HCT116 (cell line): Measurements from ENCODE around the gene RFX8. TPM values are rescaled to one million over a fixed set of nuclear protein-coding genes. Genes with fewer than 3 reads are reported as not detected.

Source experiments
- ATAC-seq: fragments of 200-7000 bp; cut with Tn5 transposase; 2 replicates; pipeline ENCODE4 v1.9.1; 2020; ENCODE audit warnings: mild to moderate bottlenecking, moderate library complexity
- BruUV-seq: library from RNA; stranded (reverse); fragments of 400-500 nt; replicated peaks from 2 replicates; lab custom pipeline; 2021; lab: Mats Ljungman, UMichigan
- CTCF ChIA-PET: fragments of 300-600 bp; sonication (Branson Sonifier 250); formaldehyde crosslinking; loops from one replicate; lab custom pipeline; 2021; ENCODE audit warnings: antibody characterized with exemption; lab: Charles Lee
- POLR2A ChIA-PET: fragments of 300-600, 350-600 bp; sonication (Branson Sonifier 250); formaldehyde crosslinking; loops from one replicate; lab custom pipeline; 2021; ENCODE audit warnings: antibody characterized with exemption; lab: Charles Lee
- RAD21 ChIA-PET, 2 experiments: fragments of 300-600 bp; sonication (Branson Sonifier 250); formaldehyde crosslinking; loops; one replicate each; lab custom pipeline; 2023; ENCODE audit warnings: low total read pairs in 2 of 2; ENCODE audit not compliant: uncharacterized antibody in 2 of 2, unreplicated experiment in 2 of 2, low non-redundant PET in 1 of 2; lab: Charles Lee
- DNase-seq: peaks from one replicate; pipeline ENCODE4 v3.0.0-alpha.2; 2010; ENCODE audit warnings: low read depth, low spot score
- H2AFZ ChIP-seq: fragments of 200-600 bp; shearing (Covaris generic), sonication (generic); 2 replicates; pipeline ENCODE4 v1.6.1; 2017; ENCODE audit warnings: low read depth, mixed run types, mixed read lengths, antibody characterized with exemption, low read length; ENCODE audit not compliant: poor library complexity, severe bottlenecking
- H3K27ac ChIP-seq: 2 replicates; pipeline ENCODE4 v1.5.1; 2012; ENCODE audit warnings: low read depth, low read length
- H3K27me3 ChIP-seq: fragments of 200-600 bp; sonication (generic); 2 replicates; pipeline ENCODE4 v1.6.1; 2016; ENCODE audit warnings: mixed run types, low read length, mixed read lengths; ENCODE audit not compliant: insufficient read depth
- H3K36me3 ChIP-seq, 2 experiments: fragments of 200-500 bp in 1 of 2; fragments of 200-600 bp in 1 of 2; sonication (Bioruptor generic) in 1 of 2; sonication (generic) in 1 of 2; 2 replicates each; pipeline versions ENCODE4 v1.5.1 to v1.6.1; 2014 to 2016; ENCODE audit warnings: low read length in 2 of 2, inconsistent platforms in 1 of 2, mixed read lengths in 1 of 2, mixed run types in 1 of 2; ENCODE audit not compliant: insufficient read depth in 2 of 2, control insufficient read depth in 1 of 2
- H3K4me1 ChIP-seq, 2 experiments: fragments of 200-600 bp in 1 of 2; sonication (generic) in 1 of 2; 2 replicates each; pipeline versions ENCODE4 v1.5.1 to v1.6.1; 2012 to 2017; ENCODE audit warnings: low read length in 2 of 2, inconsistent platforms in 1 of 2, mild to moderate bottlenecking in 1 of 2, mixed read lengths in 1 of 2, mixed run types in 1 of 2, moderate library complexity in 1 of 2; ENCODE audit not compliant: insufficient read depth in 2 of 2, control insufficient read depth in 1 of 2
- H3K4me2 ChIP-seq: fragments of 200-600 bp; sonication (generic); 2 replicates; pipeline ENCODE4 v1.6.1; 2017; ENCODE audit warnings: mixed run types, low read length, mixed read lengths
- H3K4me3 ChIP-seq, 2 experiments: fragments of 200-600 bp in 1 of 2; sonication (generic) in 1 of 2; replicated peaks in 1 of 2; 2 replicates each; pipeline ENCODE4 v1.5.1; 2011 to 2016; ENCODE audit warnings: low read length in 2 of 2, control low read depth in 1 of 2, low read depth in 1 of 2, mild to moderate bottlenecking in 1 of 2, mixed read lengths in 1 of 2, mixed run types in 1 of 2
- H3K79me2 ChIP-seq: fragments of 200-600 bp; sonication (generic); 2 replicates; pipeline ENCODE4 v1.6.1; 2017; ENCODE audit warnings: mild to moderate bottlenecking, mixed run types, low read length, moderate library complexity, mixed read lengths; ENCODE audit not compliant: insufficient read depth
- H3K9ac ChIP-seq: fragments of 200-600 bp; sonication (generic); 2 replicates; pipeline ENCODE4 v1.6.1; 2016; ENCODE audit warnings: low read length, mixed read lengths
- H3K9me2 ChIP-seq: fragments of 200-600 bp; sonication (generic), shearing (Covaris generic); 2 replicates; pipeline ENCODE4 v1.6.1; 2017; ENCODE audit warnings: mixed run types, mild to moderate bottlenecking, moderate library complexity; ENCODE audit not compliant: insufficient read depth
- H3K9me3 ChIP-seq, 2 experiments: fragments of 200-500 bp in 1 of 2; fragments of 200-600 bp in 1 of 2; sonication (Bioruptor generic) in 1 of 2; sonication (generic) in 1 of 2; 2 replicates each; pipeline ENCODE4 v1.6.1; 2014 to 2017; ENCODE audit warnings: low read length in 2 of 2, mixed read lengths in 2 of 2, inconsistent platforms in 1 of 2, low read depth in 1 of 2, mild to moderate bottlenecking in 1 of 2, mixed run types in 1 of 2, moderate library complexity in 1 of 2; ENCODE audit not compliant: control insufficient read depth in 1 of 2, insufficient read depth in 1 of 2
- H4K20me1 ChIP-seq: fragments of 200-600 bp; sonication (generic), shearing (Covaris generic); 2 replicates; pipeline ENCODE4 v1.6.1; 2017; ENCODE audit warnings: mixed run types, mild to moderate bottlenecking, moderate library complexity; ENCODE audit not compliant: insufficient read depth
- CBX3 ChIP-seq: IDR thresholded peaks from 2 replicates; pipeline ENCODE4 v1.6.1; 2012; ENCODE audit warnings: low read depth
- CTCF ChIP-seq, 3 experiments: fragments of 200-600 bp in 1 of 3; sonication (generic) in 1 of 3; IDR thresholded peaks in 2 of 3; conservative IDR thresholded peaks in 1 of 3; 2 replicates each; pipeline ENCODE4 v1.5.1; 2012 to 2017; ENCODE audit warnings: low read depth in 2 of 3, low read length in 2 of 3, antibody characterized with exemption in 1 of 3, borderline replicate concordance in 1 of 3, control low read depth in 1 of 3, mild to moderate bottlenecking in 1 of 3, mixed read lengths in 1 of 3, mixed run types in 1 of 3, moderate library complexity in 1 of 3; ENCODE audit not compliant: insufficient read depth in 1 of 3
- EZH2phosphoT487 ChIP-seq: fragments of 200-600 bp; IDR thresholded peaks from 2 replicates; pipeline ENCODE4 v1.6.1; 2018; ENCODE audit warnings: antibody characterized with exemption, borderline replicate concordance
- FOSL1 ChIP-seq: IDR thresholded peaks from 2 replicates; pipeline ENCODE4 v1.6.1; 2012; ENCODE audit warnings: low read depth
- REST ChIP-seq: IDR thresholded peaks from 2 replicates; pipeline ENCODE4 v1.6.1; 2012; ENCODE audit warnings: low read depth
- SRF ChIP-seq: IDR thresholded peaks from 2 replicates; pipeline ENCODE4 v1.6.1; 2012; ENCODE audit warnings: low read depth
- ZBTB33 ChIP-seq: IDR thresholded peaks from 2 replicates; pipeline ENCODE4 v1.6.1; 2011; ENCODE audit warnings: mild to moderate bottlenecking, low read length, moderate library complexity; ENCODE audit not compliant: insufficient replicate concordance; ENCODE audit errors: extremely low read depth
- ZFX ChIP-seq: fragments of 450-650 bp; IDR thresholded peaks from 2 replicates; pipeline ENCODE4 v1.6.1; 2017
- intact Hi-C: fragments of 100-400 bp; cut with micrococcal nuclease; formaldehyde crosslinking; loops from 2 replicates; pipeline ENCODE4 v1.10.0; 2022
- total RNA-seq: library from RNA; stranded (reverse); gene quantifications from one replicate; pipeline ENCODE4 v1.2.1, GENCODE V29; 2021; ENCODE audit not compliant: unreplicated experiment

RFX8 gene
- total RNA-seq, 1 experiment from 2014 or later = not detected

- Histone ChIP-seq H3K4me2 (peak overlapping the region; percentile 68), H3K4me1 (peaks cover 42 to 53% of the 10 kb centered on the region in 2 experiments), H3K27me3 (no peaks in the 10 kb centered on the region), H3K9me3 (no peaks in the 10 kb centered on the region), H3K79me2 (no peaks in the 10 kb centered on the region), H3K27ac (no peak overlapping the region), H3K9me2 (no peaks in the 10 kb centered on the region), H3K4me3 (no peak overlapping the region), H4K20me1 (no peaks in the 10 kb centered on the region), H2AFZ (no peak overlapping the region), H3K36me3 (no peaks in the 10 kb centered on the region), H3K9ac (no peak overlapping the region)
- intact Hi-C loops = no loop called here
- ChIA-PET POLR2A (no interaction called here), CTCF (interaction anchor here (2.5 kb wide), 1 partner anchor 19 kb away, joined by 14 read pairs; no protein-coding TSS in a partner anchor), RAD21 (no interaction called here)
- no peak for TF ChIP-seq REST
- TF ChIP-seq CTCF (IDR thresholded peaks at IDR 0.05 in 2 of 3, conservative IDR thresholded peaks at IDR 0.05 in 1 of 3; ENCODE audit: borderline replicate concordance in 1 of 3, insufficient read depth in 1 of 3, low read depth in 2 of 3, low read length in 2 of 3) = no peak
- TF ChIP-seq ZBTB33 = no peak
- TF ChIP-seq SRF = no peak
- no peak for TF ChIP-seq ZFX
- TF ChIP-seq EZH2phosphoT487 = no peak
- no peak for TF ChIP-seq CBX3
- no peak for TF ChIP-seq FOSL1
- no TSS peak for BruUV-seq
- DNase-seq = no peak
- no peak for ATAC-seq
Measured at GRCh38 chr2:101361522-101361921, 113.4 kb downstream of the RFX8 start.
